Mucosa of descending colon (tissue), 3 donors: ENCODE results near the gene MORF4L1. TPM values are rescaled to one million over a fixed set of nuclear protein-coding genes. Genes with fewer than 3 reads are reported as not detected.
A peak's percentile ranks its signal among the peaks of the same experiment; 100 is the strongest.

ENCODE experiments used
- ATAC-seq: fragments of 200-7000 bp; cut with Tn5 transposase; one replicate; pipeline ENCODE4 v1.9.1; 2020; ENCODE audit warnings: mild to moderate bottlenecking, moderate library complexity
- DNase-seq, 3 donors: peaks; one replicate each; pipeline ENCODE4 v3.0.0-alpha.2; 2020
- H3K36me3 ChIP-seq: fragments of 200-600 bp; one replicate; pipeline ENCODE4 v1.8.0; 2021; ENCODE audit warnings: low read depth, mild to moderate bottlenecking
- H3K4me1 ChIP-seq: fragments of 200-600 bp; one replicate; pipeline ENCODE4 v1.8.0; 2021; ENCODE audit warnings: low read depth, mild to moderate bottlenecking
- H3K4me3 ChIP-seq: fragments of 200-600 bp; one replicate; pipeline ENCODE4 v1.8.0; 2021; ENCODE audit warnings: mild to moderate bottlenecking
- H3K9me3 ChIP-seq: fragments of 200-600 bp; one replicate; pipeline ENCODE4 v1.8.0; 2021; ENCODE audit warnings: mild to moderate bottlenecking
- intact Hi-C, 2 donors: fragments of 100-400 bp; cut with DNase I in 1 of 2; cut with micrococcal nuclease in 1 of 2; formaldehyde crosslinking; loops; one replicate each; pipeline versions ENCODE4 v1.11.0 to v1.11.1; 2022; cut with DNase I, micrococcal nuclease
- total RNA-seq, 3 donors: library from RNA; stranded (reverse); fragmentation: NEBNext Ultra II Directional in 2 of 3; extraction: Animal tissue kit (Norgen Biotek cat#: 25700) in 2 of 3; gene quantifications; one replicate each; pipeline versions ENCODE4 v1.2.1 to v1.2.4, GENCODE V29; 2021 to 2023
- TF ChIP-seq, protein P1 (sequence below): fragments of 200-600 bp; IDR thresholded peaks from one replicate; pipeline ENCODE4 v1.8.0; 2022; ENCODE audit warnings: antibody characterized with exemption, mild to moderate bottlenecking
- donor health status: DM: no; HTN: no; CAD: no; lungs with moderate emphysema.
- donor health status: DM: no; HTN: no; CAD: no.
- donor health status: DM: no; HTN: yes; CAD: no.

Gene MORF4L1
- total RNA-seq, 3 donors from 2014 or later: 151 to 307 (median 188) TPM

GRCh38 chr15:78938658-78939488 lies 66.2 kb downstream of the MORF4L1 start:
- TF ChIP-seq, protein P1, sequence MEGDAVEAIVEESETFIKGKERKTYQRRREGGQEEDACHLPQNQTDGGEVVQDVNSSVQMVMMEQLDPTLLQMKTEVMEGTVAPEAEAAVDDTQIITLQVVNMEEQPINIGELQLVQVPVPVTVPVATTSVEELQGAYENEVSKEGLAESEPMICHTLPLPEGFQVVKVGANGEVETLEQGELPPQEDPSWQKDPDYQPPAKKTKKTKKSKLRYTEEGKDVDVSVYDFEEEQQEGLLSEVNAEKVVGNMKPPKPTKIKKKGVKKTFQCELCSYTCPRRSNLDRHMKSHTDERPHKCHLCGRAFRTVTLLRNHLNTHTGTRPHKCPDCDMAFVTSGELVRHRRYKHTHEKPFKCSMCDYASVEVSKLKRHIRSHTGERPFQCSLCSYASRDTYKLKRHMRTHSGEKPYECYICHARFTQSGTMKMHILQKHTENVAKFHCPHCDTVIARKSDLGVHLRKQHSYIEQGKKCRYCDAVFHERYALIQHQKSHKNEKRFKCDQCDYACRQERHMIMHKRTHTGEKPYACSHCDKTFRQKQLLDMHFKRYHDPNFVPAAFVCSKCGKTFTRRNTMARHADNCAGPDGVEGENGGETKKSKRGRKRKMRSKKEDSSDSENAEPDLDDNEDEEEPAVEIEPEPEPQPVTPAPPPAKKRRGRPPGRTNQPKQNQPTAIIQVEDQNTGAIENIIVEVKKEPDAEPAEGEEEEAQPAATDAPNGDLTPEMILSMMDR: no peak
- peak; percentile 65 for ATAC-seq
- Histone ChIP-seq H3K4me3 (no peak overlapping the region), H3K36me3 (no peaks in the 10 kb centered on the region), H3K9me3 (no peaks in the 10 kb centered on the region), H3K4me1 (no peaks in the 10 kb centered on the region)
- DNase-seq: no peak
- intact Hi-C loops: no loop called here

DNA sequence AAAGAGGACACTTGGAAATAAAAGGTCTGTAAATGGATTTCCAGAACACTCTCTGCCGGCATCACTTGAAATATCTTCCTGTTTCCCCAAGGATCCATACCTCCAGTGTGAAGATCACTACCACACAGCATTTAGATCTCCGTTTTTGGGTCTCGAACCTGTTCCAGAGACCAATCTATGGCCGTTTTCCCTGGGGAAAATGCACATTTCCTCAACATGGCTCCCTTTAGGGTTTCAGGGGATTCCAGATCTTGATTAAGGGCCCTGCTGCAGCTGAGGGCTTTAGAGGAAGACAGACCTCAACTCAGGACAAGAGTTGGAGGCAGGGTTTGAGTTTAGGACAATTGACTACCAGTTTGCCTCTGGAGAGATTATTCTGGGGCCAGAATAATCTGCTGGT lies 70.1 kb downstream of the MORF4L1 start:
- ATAC-seq: no peak
- Histone ChIP-seq H3K9me3 (no peaks in the 10 kb centered on the region), H3K4me3 (no peak overlapping the region), H3K36me3 (no peaks in the 10 kb centered on the region), H3K4me1 (peaks cover 4% of the 10 kb centered on the region)
- DNase-seq: no peak
- TF ChIP-seq, protein P1: no peak
- intact Hi-C loops: no loop called here

- no peaks in the 10 kb centered on the region for H3K9me3 ChIP-seq
- intact Hi-C loops: no loop called here
- DNase-seq (no peak), ATAC-seq (no peak)
- peaks cover 4% of the 10 kb centered on the region for H3K4me1 ChIP-seq
- no peaks in the 10 kb centered on the region for H3K36me3 ChIP-seq
- TF ChIP-seq, protein P1: no peak
- no peak overlapping the region for H3K4me3 ChIP-seq
These were observed 71.0 kb downstream of the MORF4L1 start for GRCh38 chr15:78943692-78944091.

DNA sequence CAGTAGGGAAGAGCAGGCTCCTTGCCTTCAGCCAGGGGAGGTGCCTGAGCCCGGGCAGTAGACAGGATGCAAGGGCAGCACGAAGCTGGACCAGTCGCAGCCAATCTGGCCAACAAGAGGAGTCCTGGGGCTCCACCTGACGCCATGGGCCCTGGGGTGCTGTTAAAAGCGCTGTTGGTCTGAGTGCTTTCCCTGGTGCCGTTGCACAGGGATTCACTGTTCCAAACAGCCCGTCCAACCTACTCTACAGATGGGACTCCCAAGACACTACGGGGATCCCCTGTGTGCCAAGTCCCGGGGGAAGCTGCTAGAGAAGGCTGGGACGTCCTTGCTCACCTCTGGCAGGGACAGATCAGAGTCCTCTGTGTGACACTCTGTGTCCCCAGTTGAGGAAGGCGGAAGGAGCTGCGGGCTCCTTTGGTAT lies 71.5 kb downstream of the MORF4L1 start:
- H3K4me1 ChIP-seq: peaks cover 4% of the 10 kb centered on the region
- peak; percentile 56 for ATAC-seq
- peak in 2 of 3 donors; percentile 42 to 58 for DNase-seq
- intact Hi-C loops: no loop called here
- H3K4me3 ChIP-seq: peak overlapping the region; percentile 24
- H3K36me3 ChIP-seq: no peaks in the 10 kb centered on the region
- no peaks in the 10 kb centered on the region for H3K9me3 ChIP-seq
- TF ChIP-seq, protein P1: no peak

DNA sequence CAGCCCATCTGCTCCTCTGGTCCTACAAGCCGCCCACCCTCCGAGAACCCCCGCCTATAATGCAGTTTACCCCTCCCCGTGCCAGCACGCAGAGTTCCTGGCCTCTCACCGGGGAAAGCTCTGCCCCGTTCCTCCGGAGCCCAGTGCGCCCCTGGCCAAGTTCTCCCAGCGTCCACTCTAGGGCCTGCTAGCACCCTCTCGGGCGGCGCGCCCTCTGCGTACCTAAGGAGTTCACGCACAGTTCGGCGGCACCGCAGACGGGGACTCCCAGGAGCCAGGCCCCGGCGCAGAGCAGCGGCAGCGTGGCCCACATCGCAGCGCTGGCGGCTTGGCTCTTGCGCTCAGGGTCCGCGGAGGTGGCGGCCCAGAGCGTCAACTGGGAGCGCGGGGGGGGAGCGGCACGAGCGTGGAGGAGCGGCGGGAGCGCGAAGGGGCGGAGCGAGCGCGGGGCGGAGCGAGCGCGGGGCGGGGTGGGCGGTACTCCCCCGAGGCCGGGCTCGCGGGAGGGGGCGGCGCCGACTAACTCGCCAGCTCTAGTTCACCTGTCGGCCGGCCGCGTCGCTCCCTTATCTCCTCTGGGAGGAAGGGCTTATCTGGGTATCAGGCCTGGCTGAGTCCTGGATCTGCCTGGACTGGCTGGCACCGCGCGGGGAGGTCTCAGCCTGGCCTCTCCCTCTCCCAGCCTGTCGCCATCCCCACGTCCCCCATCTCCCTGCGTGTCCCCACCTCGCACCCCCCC lies 72.1 kb downstream of the MORF4L1 start, which contains the start of gene CTSH:
TSS of gene CTSH (minus strand) at position 378 of the 739 bp plus-strand sequence. CDS start at position 313, 65 bp downstream.
- H3K9me3 ChIP-seq: no peaks in the 10 kb centered on the region
- H3K36me3 ChIP-seq: no peaks in the 10 kb centered on the region
- ATAC-seq (peak; percentile 97), DNase-seq (peak; percentile 91 to 93 (median 92))
- TF ChIP-seq, protein P1: no peak
- peaks cover 4% of the 10 kb centered on the region for H3K4me1 ChIP-seq
- H3K4me3 ChIP-seq: peak within 1 kb of the TSS; percentile 24
- intact Hi-C loops: no loop called here
